HepG2 (cell line): ENCODE measurements around the gene IRF6. TPM values are rescaled to one million over a fixed set of nuclear protein-coding genes. Genes with fewer than 3 reads are reported as not detected.

Source experiments
- AFF4 ChIP-seq: sonication (generic); formaldehyde crosslinking; IDR thresholded peaks from 2 replicates; pipeline ENCODE4 v1.4.0; 2020; ENCODE audit warnings: missing genetic modification reagents
- ATF7 ChIP-seq, 2 experiments: fragments of 450-650 bp in 1 of 2; sonication (generic) in 1 of 2; formaldehyde crosslinking in 1 of 2; IDR thresholded peaks; 2 replicates each; pipeline versions ENCODE4 v1.4.0 to v1.6.1; 2016 to 2020; ENCODE audit warnings: antibody characterized with exemption in 1 of 2, mild to moderate bottlenecking in 1 of 2, missing genetic modification reagents in 1 of 2
- BRD4 ChIP-seq: sonication (generic); formaldehyde crosslinking; IDR thresholded peaks from 2 replicates; pipeline ENCODE4 v1.4.0; 2020; ENCODE audit warnings: missing genetic modification reagents
- ELF4 ChIP-seq: sonication (generic); formaldehyde crosslinking; IDR thresholded peaks from 2 replicates; pipeline ENCODE4 v1.5.0; 2020; ENCODE audit warnings: missing genetic modification reagents, mild to moderate bottlenecking, moderate library complexity, borderline replicate concordance
- KMT2B ChIP-seq: IDR thresholded peaks from 2 replicates; pipeline ENCODE4 v1.6.1; 2016; ENCODE audit warnings: missing genetic modification reagents, missing compliant biosample characterization
- MEIS2 ChIP-seq: sonication (generic); formaldehyde crosslinking; IDR thresholded peaks from 2 replicates; pipeline ENCODE4 v1.9.0; 2021; ENCODE audit warnings: mild to moderate bottlenecking, missing genetic modification reagents
- MTERF4 ChIP-seq: sonication (generic); formaldehyde crosslinking; IDR thresholded peaks from 2 replicates; pipeline ENCODE4 v1.8.0; 2023; ENCODE audit warnings: mild to moderate bottlenecking, missing genetic modification reagents
- MXD1 ChIP-seq: sonication (generic); formaldehyde crosslinking; IDR thresholded peaks from 2 replicates; pipeline ENCODE4 v1.4.0; 2020; ENCODE audit warnings: mild to moderate bottlenecking, missing genetic modification reagents
- PLSCR1 ChIP-seq: sonication (generic); formaldehyde crosslinking; IDR thresholded peaks from 2 replicates; pipeline ENCODE4 v1.5.0; 2020; ENCODE audit warnings: missing genetic modification reagents, mild to moderate bottlenecking, borderline replicate concordance
- RBFOX2 ChIP-seq: fragments of 200-400 bp; formaldehyde crosslinking; IDR thresholded peaks from 2 replicates; pipeline ENCODE4 v1.6.1; 2017; ENCODE audit warnings: low read depth, mild to moderate bottlenecking, low read length
- REL ChIP-seq: sonication (generic); formaldehyde crosslinking; conservative IDR thresholded peaks from 2 replicates; pipeline ENCODE4 v1.8.0; 2022; ENCODE audit warnings: mild to moderate bottlenecking, missing genetic modification reagents, moderate library complexity
- RFX1 ChIP-seq: fragments of 450-650 bp; IDR thresholded peaks from 2 replicates; pipeline ENCODE4 v1.6.1; 2017
- SAP130 ChIP-seq: IDR thresholded peaks from 2 replicates; pipeline ENCODE4 v1.6.1; 2016; ENCODE audit warnings: low read depth
- ZBTB43 ChIP-seq: sonication (generic); formaldehyde crosslinking; conservative IDR thresholded peaks from 2 replicates; pipeline ENCODE4 v1.4.0; 2020; ENCODE audit warnings: missing genetic modification reagents
- ZNF317 ChIP-seq: sonication (generic); formaldehyde crosslinking; IDR thresholded peaks from 2 replicates; pipeline ENCODE4 v1.5.0; 2020; ENCODE audit warnings: mild to moderate bottlenecking, missing genetic modification reagents
- ZNF383 ChIP-seq: sonication (generic); formaldehyde crosslinking; IDR thresholded peaks from 2 replicates; pipeline ENCODE4 v1.4.0; 2020; ENCODE audit warnings: missing genetic modification reagents, mild to moderate bottlenecking, borderline replicate concordance
- ZNF674 ChIP-seq: sonication (generic); formaldehyde crosslinking; IDR thresholded peaks from 2 replicates; pipeline ENCODE4 v1.5.0; 2020; ENCODE audit warnings: low read depth, mild to moderate bottlenecking, missing genetic modification reagents
- polyA plus RNA-seq, 8 experiments: library from polyadenylated mRNA; depleted of rRNA in 3 of 8; stranded (reverse) in 7 of 8; unstranded in 1 of 8; fragments of >200 nt; fragmentation: Illumina TruSeq in 4 of 8; extraction: Trizol in 4 of 8; gene quantifications; 2 replicates each; pipeline versions ENCODE4 v1.2.1 to v1.2.3, GENCODE V29; 2011 to 2016; ENCODE audit warnings: low read depth in 4 of 8, missing spikeins in 1 of 8, mixed read lengths in 1 of 8; ENCODE audit not compliant: insufficient read depth in 1 of 8
- total RNA-seq, 5 experiments: library from RNA; depleted of rRNA; stranded (reverse); fragments of >200 nt; fragmentation: Illumina TruSeq; extraction: Trizol; gene quantifications; 2 replicates each; pipeline ENCODE4 v1.2.3, GENCODE V29; 2016; ENCODE audit warnings: low read depth in 1 of 5
- TF ChIP-seq, protein P1 (sequence below): IDR thresholded peaks from 2 replicates; pipeline ENCODE4 v1.6.1; 2016; ENCODE audit warnings: low read depth, control low read depth

The IRF6 gene
- total and polyA plus RNA-seq, 2 of the 13 experiments (the other 11 are each of a cell fraction or from before 2014, with no cell fraction given): 0.02 TPM; not detected in 1

DNA sequence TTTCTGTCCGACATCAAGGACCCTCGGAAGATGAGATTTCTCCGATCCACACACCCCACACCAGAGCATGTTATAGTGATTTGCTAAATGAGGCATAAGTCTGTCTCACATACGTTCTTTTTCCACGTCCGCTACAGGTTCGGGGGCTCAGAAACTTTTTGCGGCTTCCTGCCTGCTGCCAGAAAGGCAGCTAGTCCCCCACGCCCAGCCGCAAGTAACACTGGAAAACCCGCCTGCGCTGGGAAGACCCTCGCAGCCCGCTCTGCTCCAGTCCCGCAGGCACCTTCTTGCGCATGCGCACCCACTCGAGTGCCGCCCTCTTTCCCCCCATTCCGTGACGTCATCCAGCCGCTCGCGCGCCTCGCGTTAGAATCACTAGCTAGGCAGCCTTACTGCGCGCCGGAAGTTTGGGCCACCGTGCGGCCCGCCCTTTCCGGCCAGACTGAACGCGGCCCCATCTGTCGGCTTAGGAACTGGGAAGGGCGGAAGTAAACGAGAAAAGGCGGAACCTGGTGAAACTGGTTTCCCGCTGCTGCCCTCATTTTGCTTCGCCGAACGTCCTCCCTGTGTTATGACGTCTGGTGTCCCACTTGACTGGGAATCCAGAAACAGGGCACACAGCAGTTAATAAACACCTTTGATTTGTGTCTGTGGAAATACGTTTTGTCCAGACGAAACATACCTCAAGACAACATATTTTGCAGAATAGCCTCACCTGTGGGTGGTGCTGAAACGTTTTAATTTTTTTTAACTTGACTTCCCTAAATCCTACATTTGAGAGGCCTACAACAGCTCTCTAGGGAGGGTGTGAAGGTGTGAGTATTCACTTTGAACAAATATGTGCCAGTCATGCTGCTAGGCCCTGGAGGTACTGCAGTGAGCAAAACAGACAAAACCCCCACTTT is 21.4 kb downstream of the IRF6 start, which contains the start of gene C1orf74 (continued):
- TF ChIP-seq ZBTB43 (peak; percentile 44; the same call in 1 of the 2 replicates), MXD1 (no peak), ZNF317 (CRISPR knock-in tag) (no peak), BRD4 (CRISPR knock-in tag) (0 out of 2 replicates have a peak, but pooled peaks have one; percentile 21), KMT2B (CRISPR knock-in tag) (no peak), RFX1 (no peak), ZNF674 (CRISPR knock-in tag) (no peak), ATF7 (IDR thresholded peaks at IDR 0.05) (peak; percentile 98), ATF7 (CRISPR knock-in tag; IDR thresholded peaks at IDR 0.05) (peak; percentile 76), ZNF383 (CRISPR knock-in tag) (no peak), AFF4 (CRISPR knock-in tag) (no peak), PLSCR1 (no peak), RBFOX2 (peak; percentile 69), SAP130 (CRISPR knock-in tag) (peak; percentile 58), ELF4 (CRISPR knock-in tag) (peak; percentile 66; the same call in 1 of the 2 replicates), MTERF4 (CRISPR knock-in tag) (no peak), REL (CRISPR knock-in tag) (no peak), MEIS2 (CRISPR knock-in tag) (0 out of 2 replicates have a peak, but pooled peaks have one; percentile 54)
- TF ChIP-seq, protein P1, sequence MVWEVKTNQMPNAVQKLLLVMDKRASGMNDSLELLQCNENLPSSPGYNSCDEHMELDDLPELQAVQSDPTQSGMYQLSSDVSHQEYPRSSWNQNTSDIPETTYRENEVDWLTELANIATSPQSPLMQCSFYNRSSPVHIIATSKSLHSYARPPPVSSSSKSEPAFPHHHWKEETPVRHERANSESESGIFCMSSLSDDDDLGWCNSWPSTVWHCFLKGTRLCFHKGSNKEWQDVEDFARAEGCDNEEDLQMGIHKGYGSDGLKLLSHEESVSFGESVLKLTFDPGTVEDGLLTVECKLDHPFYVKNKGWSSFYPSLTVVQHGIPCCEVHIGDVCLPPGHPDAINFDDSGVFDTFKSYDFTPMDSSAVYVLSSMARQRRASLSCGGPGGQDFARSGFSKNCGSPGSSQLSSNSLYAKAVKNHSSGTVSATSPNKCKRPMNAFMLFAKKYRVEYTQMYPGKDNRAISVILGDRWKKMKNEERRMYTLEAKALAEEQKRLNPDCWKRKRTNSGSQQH (CRISPR knock-in tag): no peak
